Stomach (tissue), 9 donors: ENCODE data around the gene INTS1. TPM values are rescaled to one million over a fixed set of nuclear protein-coding genes. Genes with fewer than 3 reads are reported as not detected.

Experiments used
- DNase-seq, 2 donors: peaks; one replicate each; pipeline versions ENCODE4 v3.0.0 to v3.0.0-alpha.2; 2013 to 2019
- H3K27ac ChIP-seq, 5 donors: fragments of 200-600 bp in 4 of 5; sonication (generic) in 4 of 5; one replicate each; pipeline ENCODE4 v1.5.1; 2013 to 2019; ENCODE audit warnings: mild to moderate bottlenecking in 1 of 5, moderate library complexity in 1 of 5
- H3K27me3 ChIP-seq, 3 donors: fragments of 200-600 bp; sonication (generic); one replicate each; pipeline ENCODE4 v1.5.1; 2017 to 2019; ENCODE audit warnings: mixed run types in 1 of 3
- H3K36me3 ChIP-seq, 4 donors: fragments of 200-600 bp; sonication (generic); 1 replicate in 3 of 4; 2 replicates in 1 of 4; pipeline ENCODE4 v1.5.1; 2016 to 2019
- H3K4me1 ChIP-seq, 4 donors: fragments of 200-600 bp; sonication (generic); one replicate each; pipeline ENCODE4 v1.5.1; 2016 to 2019
- H3K4me3 ChIP-seq, 4 donors: fragments of 200-600 bp; sonication (generic) in 3 of 4; one replicate each; pipeline ENCODE4 v1.5.1; 2016 to 2019; ENCODE audit warnings: mild to moderate bottlenecking in 1 of 4
- H3K9me3 ChIP-seq, 4 donors: fragments of 200-600 bp; sonication (generic); one replicate each; pipeline ENCODE4 v1.5.1; 2016 to 2019
- CTCF ChIP-seq, 7 experiments: fragments of 450-650 bp in 4 of 7; fragments of 200-600 bp in 3 of 7; sonication (generic) in 3 of 7; IDR thresholded peaks; one replicate each; pipeline ENCODE4 v1.5.1; 2016 to 2019; ENCODE audit warnings: antibody characterized with exemption in 7 of 7, control low read depth in 2 of 7, mild to moderate bottlenecking in 1 of 7
- EP300 ChIP-seq: sonication (generic); formaldehyde crosslinking; IDR thresholded peaks from one replicate; pipeline ENCODE4 v1.6.1; 2017; ENCODE audit warnings: antibody characterized with exemption
- POLR2A ChIP-seq, 4 donors: fragments of 450-650 bp; IDR thresholded peaks; one replicate each; pipeline ENCODE4 v1.6.1; 2016; ENCODE audit warnings: antibody characterized with exemption in 4 of 4, control low read depth in 2 of 4, mild to moderate bottlenecking in 1 of 4, moderate library complexity in 1 of 4
- POLR2AphosphoS5 ChIP-seq, 3 donors: sonication (generic); formaldehyde crosslinking; IDR thresholded peaks; one replicate each; pipeline ENCODE4 v1.6.1; 2016; ENCODE audit warnings: antibody characterized with exemption in 3 of 3
- WGBS, 5 donors: extraction: QIAGEN DNeasy Blood & Tissue Kit in 3 of 5; methylation state at CpG; one replicate each; pipeline versions ENCODE4 v1.1.5 to v1.1.7; 2013 to 2018; 5-methylcytosine and 5-hydroxymethylcytosine counted together
- intact Hi-C: fragments of 100-400 bp; cut with DNase I; formaldehyde crosslinking; loops from one replicate; pipeline ENCODE4 v1.15.1; 2023; ENCODE audit warnings: low total_unique reads
- polyA plus RNA-seq, 3 donors: library from polyadenylated mRNA; stranded (reverse); fragments of 200-250 nt; gene quantifications; one replicate each; pipeline ENCODE4 v1.2.3, GENCODE V29; 2013
- total RNA-seq, 5 donors: library from RNA; depleted of rRNA; stranded (reverse); fragments of >200 nt; gene quantifications; one replicate each; pipeline versions ENCODE4 v1.1.0 to v1.2.3, GENCODE V29; 2014 to 2016
- donor health status: healthy with polysubstance abuse.
- donor health status: Bipolar disorder and iron deficiency.
- donor health status: healthy.

Gene INTS1
- total and polyA plus RNA-seq, 8 donors: 24.4 to 724 (median 56.2) TPM

- Histone ChIP-seq H3K4me1 (peaks cover 4 to 20% (median 15%) of the 10 kb centered on the region in 4 donors), H3K9me3 (no peaks in the 10 kb centered on the region), H3K27ac (peak overlapping the region in 4 of 5 donors; percentile 2 to 54 (median 36)), H3K4me3 (no peak overlapping the region), H3K36me3 (peaks cover 19 to 85% (median 67%) of the 10 kb centered on the region in 4 donors), H3K27me3 (no peaks in the 10 kb centered on the region)
- WGBS, 5 donors: 63 to 78% (median 68%) methylated on average over 24 to 40 of the region's 40 CpGs
- DNase-seq: no peak
- TF ChIP-seq EP300 (no peak), POLR2AphosphoS5 (IDR thresholded peaks at IDR 0.05) (no peak), POLR2A (IDR thresholded peaks at IDR 0.05) (no peak), CTCF (IDR thresholded peaks at IDR 0.05) (no peak)
- intact Hi-C loops: no loop called here
Observed at GRCh38 chr7:1545417-1546246, 41.4 kb upstream of the INTS1 start.

GRCh38 chr7:1544896-1545416, 40.8 kb upstream of the INTS1 start:
- intact Hi-C loops: no loop called here
- WGBS, 5 donors: 77 to 84% (median 80%) methylated on average over 9 to 16 of the region's 16 CpGs

GRCh38 chr7:1544178-1544895, 40.1 kb upstream of the INTS1 start:
- DNase-seq: no peak
- 71 to 84% (median 78%) methylated on average over 32 to 41 of the region's 41 CpGs for WGBS, 5 donors
- Histone ChIP-seq H3K27ac (peak overlapping the region in 1 of 5 donors; percentile 38), H3K36me3 (peaks cover 32 to 85% (median 67%) of the 10 kb centered on the region in 4 donors), H3K9me3 (no peaks in the 10 kb centered on the region), H3K4me3 (no peak overlapping the region), H3K4me1 (peaks cover 4 to 21% (median 16%) of the 10 kb centered on the region in 4 donors), H3K27me3 (no peaks in the 10 kb centered on the region)
- TF ChIP-seq POLR2AphosphoS5 (IDR thresholded peaks at IDR 0.05) (no peak), CTCF (IDR thresholded peaks at IDR 0.05) (no peak), POLR2A (IDR thresholded peaks at IDR 0.05) (no peak), EP300 (no peak)
- intact Hi-C loops: no loop called here

More at GRCh38 chr7:1544896-1545416, 40.8 kb upstream of the INTS1 start:
- H3K4me1 ChIP-seq: peaks cover 4 to 20% (median 15%) of the 10 kb centered on the region in 4 donors
- H3K27me3 ChIP-seq: no peaks in the 10 kb centered on the region
- H3K9me3 ChIP-seq: no peaks in the 10 kb centered on the region
- peak overlapping the region in 2 of 5 donors; percentile 26 to 38 for H3K27ac ChIP-seq
- H3K36me3 ChIP-seq: peaks cover 26 to 85% (median 67%) of the 10 kb centered on the region in 4 donors
- no peak for TF ChIP-seq EP300
- no peak for TF ChIP-seq POLR2AphosphoS5 (IDR thresholded peaks at IDR 0.05)
- TF ChIP-seq CTCF (IDR thresholded peaks at IDR 0.05): no peak
- no peak for TF ChIP-seq POLR2A (IDR thresholded peaks at IDR 0.05)
- no peak overlapping the region for H3K4me3 ChIP-seq
- DNase-seq: no peak

GRCh38 chr7:1543826-1544177, 39.6 kb upstream of the INTS1 start:
- H3K4me3 ChIP-seq: no peak overlapping the region
- H3K4me1 ChIP-seq: peaks cover 8 to 27% (median 19%) of the 10 kb centered on the region in 4 donors
- whole genome bisulfite sequencing, 5 donors: 72 to 87% (median 77%) methylated on average over 5 to 6 of the region's 6 CpGs
- H3K9me3 ChIP-seq: no peaks in the 10 kb centered on the region
- DNase-seq: peak in 1 of 2 donors; percentile 19
- peak overlapping the region in 1 of 5 donors; percentile 21 for H3K27ac ChIP-seq
- intact Hi-C loops: no loop called here
- TF ChIP-seq CTCF (IDR thresholded peaks at IDR 0.05): no peak
- TF ChIP-seq POLR2A (IDR thresholded peaks at IDR 0.05): no peak
- no peak for TF ChIP-seq POLR2AphosphoS5 (IDR thresholded peaks at IDR 0.05)
- TF ChIP-seq EP300: no peak
- H3K36me3 ChIP-seq: peaks cover 37 to 85% (median 67%) of the 10 kb centered on the region in 4 donors
- H3K27me3 ChIP-seq: no peaks in the 10 kb centered on the region
